GDM1 (cell line): ENCODE data around the gene NYAP2.

ENCODE experiments used
- DNase-seq: peaks from one replicate; lab custom pipeline; 2025; lab: John Stamatoyannopoulos, UW

Gene NYAP2

GRCh38 chr2:225399504-225399903 is at the start of gene NYAP2:
TSS of gene NYAP2 (plus strand) at chr2:225399710. CDS start at chr2:225408881, 9,171 bp downstream.
- no peak for DNase-seq

- DNase-seq, result no peak
These were observed 45.9 kb upstream of the NYAP2 start for GRCh38 chr2:225353579-225354085.

- no peak for DNase-seq
These were observed 45.2 kb upstream of the NYAP2 start for GRCh38 chr2:225354281-225354774.

- no peak for DNase-seq
These were observed 43.7 kb upstream of the NYAP2 start for GRCh38 chr2:225355788-225356187.

GRCh38 chr2:225366731-225367130 is 32.8 kb upstream of the NYAP2 start:
- DNase-seq, result no peak

GRCh38 chr2:225367482-225367881 is 32.0 kb upstream of the NYAP2 start:
- no peak for DNase-seq

- DNase-seq, result no peak
These were observed 20.5 kb upstream of the NYAP2 start for GRCh38 chr2:225378984-225379383.

- DNase-seq, result no peak
These were observed 19.7 kb upstream of the NYAP2 start for GRCh38 chr2:225379856-225380255.

- no peak for DNase-seq
These were observed 17.9 kb upstream of the NYAP2 start for GRCh38 chr2:225381609-225382008.

GRCh38 chr2:225398372-225398771 is 1.1 kb upstream of the NYAP2 start:
- DNase-seq, result no peak

- DNase-seq, result no peak
These were observed 576 bp downstream of the NYAP2 start for GRCh38 chr2:225400060-225400511.

GRCh38 chr2:225400546-225401400 is 1.3 kb downstream of the NYAP2 start:
- DNase-seq, result no peak

- DNase-seq, result no peak
These were observed 2.8 kb downstream of the NYAP2 start for GRCh38 chr2:225402210-225402776.

- no peak for DNase-seq
These were observed 11.9 kb downstream of the NYAP2 start for GRCh38 chr2:225411452-225411851.

- DNase-seq, result no peak
These were observed 14.3 kb downstream of the NYAP2 start for GRCh38 chr2:225413786-225414185.

GRCh38 chr2:225414902-225415301 is 15.4 kb downstream of the NYAP2 start:
- DNase-seq, result no peak

- DNase-seq, result no peak
These were observed 15.8 kb downstream of the NYAP2 start for GRCh38 chr2:225415341-225415740.

GRCh38 chr2:225415792-225416191 is 16.3 kb downstream of the NYAP2 start:
- DNase-seq, result no peak

GRCh38 chr2:225416616-225417367 is 17.3 kb downstream of the NYAP2 start:
- DNase-seq, result no peak

GRCh38 chr2:225419033-225419432 is 19.5 kb downstream of the NYAP2 start:
- DNase-seq, result no peak

GRCh38 chr2:225422145-225422544 is 22.6 kb downstream of the NYAP2 start:
- no peak for DNase-seq

- no peak for DNase-seq
These were observed 25.8 kb downstream of the NYAP2 start for GRCh38 chr2:225425284-225425683.
